ENCODE results near the gene PAXIP1.
A peak's percentile ranks its signal among the peaks of the same experiment; 100 is the strongest.
"Not testable (repeated sequence)": the region's sequence is repeated elsewhere in the genome, so short reads cannot be mapped to it uniquely, and the experiment has no call there.

PAXIP1 gene, protein sequence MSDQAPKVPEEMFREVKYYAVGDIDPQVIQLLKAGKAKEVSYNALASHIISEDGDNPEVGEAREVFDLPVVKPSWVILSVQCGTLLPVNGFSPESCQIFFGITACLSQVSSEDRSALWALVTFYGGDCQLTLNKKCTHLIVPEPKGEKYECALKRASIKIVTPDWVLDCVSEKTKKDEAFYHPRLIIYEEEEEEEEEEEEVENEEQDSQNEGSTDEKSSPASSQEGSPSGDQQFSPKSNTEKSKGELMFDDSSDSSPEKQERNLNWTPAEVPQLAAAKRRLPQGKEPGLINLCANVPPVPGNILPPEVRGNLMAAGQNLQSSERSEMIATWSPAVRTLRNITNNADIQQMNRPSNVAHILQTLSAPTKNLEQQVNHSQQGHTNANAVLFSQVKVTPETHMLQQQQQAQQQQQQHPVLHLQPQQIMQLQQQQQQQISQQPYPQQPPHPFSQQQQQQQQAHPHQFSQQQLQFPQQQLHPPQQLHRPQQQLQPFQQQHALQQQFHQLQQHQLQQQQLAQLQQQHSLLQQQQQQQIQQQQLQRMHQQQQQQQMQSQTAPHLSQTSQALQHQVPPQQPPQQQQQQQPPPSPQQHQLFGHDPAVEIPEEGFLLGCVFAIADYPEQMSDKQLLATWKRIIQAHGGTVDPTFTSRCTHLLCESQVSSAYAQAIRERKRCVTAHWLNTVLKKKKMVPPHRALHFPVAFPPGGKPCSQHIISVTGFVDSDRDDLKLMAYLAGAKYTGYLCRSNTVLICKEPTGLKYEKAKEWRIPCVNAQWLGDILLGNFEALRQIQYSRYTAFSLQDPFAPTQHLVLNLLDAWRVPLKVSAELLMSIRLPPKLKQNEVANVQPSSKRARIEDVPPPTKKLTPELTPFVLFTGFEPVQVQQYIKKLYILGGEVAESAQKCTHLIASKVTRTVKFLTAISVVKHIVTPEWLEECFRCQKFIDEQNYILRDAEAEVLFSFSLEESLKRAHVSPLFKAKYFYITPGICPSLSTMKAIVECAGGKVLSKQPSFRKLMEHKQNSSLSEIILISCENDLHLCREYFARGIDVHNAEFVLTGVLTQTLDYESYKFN

DNA sequence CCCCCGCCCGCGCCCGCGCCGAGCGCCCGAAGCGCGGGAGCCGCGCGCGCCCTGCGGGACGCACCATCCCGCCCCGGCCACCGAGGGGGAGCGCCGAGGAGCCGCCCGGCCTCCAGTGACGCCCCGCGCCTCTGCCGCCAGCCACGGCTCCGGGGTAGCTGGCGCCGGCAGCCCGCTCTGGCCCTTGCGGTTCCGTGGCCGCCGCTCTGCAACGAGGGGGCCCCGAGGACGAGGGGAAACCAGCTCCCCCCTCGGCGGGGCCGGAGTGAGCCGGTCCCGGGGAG is at the start of gene PAXIP1:
Gene PAXIP1, minus strand, starts transcription at position 33 of the 284 bp plus-strand sequence. CDS start 195 bp downstream, outside the sequence.
- DNase-seq: peak; percentile 71

DNA sequence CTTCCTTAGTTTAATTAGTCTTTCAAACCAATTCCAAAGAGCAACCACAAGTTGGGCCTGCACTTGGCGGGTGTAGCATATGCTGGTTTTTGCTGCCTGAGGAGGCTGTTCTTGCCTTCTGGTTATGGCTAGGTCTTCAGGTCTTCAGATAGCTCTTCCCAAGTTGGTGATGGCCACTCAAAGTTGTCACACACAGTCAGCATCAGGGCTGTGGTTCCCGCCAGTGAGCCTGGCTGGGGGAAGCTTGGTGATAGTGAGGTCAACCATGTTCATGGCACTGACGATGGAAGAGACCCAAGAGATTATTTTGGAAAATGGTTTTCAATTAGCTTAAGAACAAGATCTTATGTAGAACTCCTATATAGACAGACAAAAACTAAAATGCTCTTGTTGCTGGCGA is 48.4 kb upstream of the PAXIP1 start:
- no peak for DNase-seq

DNA sequence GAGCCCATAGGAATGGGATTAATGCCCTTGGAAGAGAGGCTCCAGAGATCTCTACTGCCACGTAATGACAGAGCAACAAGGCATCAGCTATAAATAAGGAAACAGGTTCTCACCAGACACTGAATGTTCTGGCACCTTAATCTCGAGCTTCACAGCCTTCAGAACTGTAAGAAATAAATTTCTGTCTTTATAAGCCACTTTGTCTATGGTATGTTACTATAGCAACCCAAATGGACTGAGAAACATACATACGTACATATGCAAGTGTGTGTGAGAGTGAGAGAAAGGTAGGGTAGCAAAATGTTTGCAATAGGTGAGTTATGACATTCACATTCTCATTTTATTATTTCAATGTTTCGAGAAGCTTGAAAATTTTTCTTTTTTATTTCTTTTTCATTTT is 45.1 kb upstream of the PAXIP1 start:
- no peak for DNase-seq

DNA sequence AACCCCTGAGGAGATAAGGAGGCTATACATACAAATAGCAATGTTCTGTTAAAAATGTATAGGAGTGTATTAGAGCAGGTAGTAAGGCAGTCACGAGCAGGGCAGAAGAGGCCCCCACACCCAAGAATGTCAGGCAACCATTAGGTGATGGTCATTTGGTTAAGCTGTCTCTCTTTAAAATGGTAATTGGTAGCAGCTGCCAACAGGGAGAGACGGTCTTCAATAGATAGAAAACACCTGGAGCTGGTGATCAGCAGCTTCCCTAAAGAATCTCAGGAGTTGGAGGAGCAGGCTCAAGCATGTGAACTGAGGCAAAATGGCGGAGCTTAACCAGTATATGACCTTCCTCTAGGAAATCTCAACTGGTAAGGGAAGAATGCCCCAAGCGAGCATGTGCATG is 40.8 kb upstream of the PAXIP1 start:
- DNase-seq: no peak

DNA sequence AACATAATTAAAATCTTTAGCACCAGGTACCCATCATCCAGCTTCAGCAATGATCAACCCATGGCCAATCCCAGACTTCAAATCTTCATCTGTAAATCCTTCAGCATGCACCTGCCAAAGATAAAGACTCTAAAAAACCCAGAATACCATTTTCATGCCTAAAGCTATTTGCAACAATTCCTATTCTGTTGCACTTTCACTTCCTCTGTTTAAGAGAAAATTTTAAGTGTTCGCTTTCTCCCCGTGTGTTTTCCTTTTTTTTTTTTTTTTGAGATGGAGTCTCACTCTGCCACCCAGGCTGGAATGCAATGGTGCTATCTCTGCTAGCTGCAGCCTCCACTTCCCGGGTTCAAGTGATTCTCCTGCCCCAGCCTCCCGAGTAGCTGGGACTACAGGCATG is 35.4 kb upstream of the PAXIP1 start:
- no peak for DNase-seq

DNA sequence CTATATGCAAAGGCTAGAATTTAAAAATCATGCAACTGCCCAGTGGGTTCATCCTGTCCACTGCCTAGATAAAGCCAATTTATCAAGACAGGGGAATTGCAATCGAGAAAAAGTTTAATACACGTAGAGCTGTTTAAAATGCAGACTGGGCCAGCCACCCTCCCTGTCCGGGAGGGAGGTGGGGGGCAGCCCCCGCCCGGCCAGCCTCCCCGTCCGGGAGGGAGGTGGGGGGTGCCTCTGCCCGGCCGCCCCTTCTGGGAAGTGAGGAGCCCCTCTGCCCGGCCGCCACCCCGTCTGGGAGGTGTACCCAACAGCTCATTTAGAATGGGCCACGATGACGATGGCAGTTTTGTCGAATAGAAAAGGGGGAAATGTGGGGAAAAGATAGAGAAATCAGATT is 31.6 kb upstream of the PAXIP1 start:
- not testable (repeated sequence) for DNase-seq

DNA sequence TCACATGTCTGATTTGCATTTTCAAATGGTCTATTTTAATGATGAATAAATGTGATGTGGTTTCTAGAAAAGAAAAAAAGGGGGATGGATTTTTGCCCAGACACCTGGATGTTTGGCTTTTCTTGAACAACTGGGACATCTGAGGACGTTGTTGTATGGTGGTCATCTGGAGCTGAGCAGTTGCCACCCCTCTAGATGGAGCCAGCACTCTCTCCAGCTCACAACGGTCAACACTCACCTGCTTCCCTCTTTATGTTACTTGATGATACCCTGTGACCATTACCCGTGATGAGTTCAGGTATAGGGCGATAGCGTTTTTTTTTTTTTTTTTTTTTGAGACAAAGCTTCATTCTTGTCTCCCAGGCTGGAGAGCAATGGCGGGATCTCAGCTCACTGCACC is 30.1 kb upstream of the PAXIP1 start:
- no peak for DNase-seq

DNA sequence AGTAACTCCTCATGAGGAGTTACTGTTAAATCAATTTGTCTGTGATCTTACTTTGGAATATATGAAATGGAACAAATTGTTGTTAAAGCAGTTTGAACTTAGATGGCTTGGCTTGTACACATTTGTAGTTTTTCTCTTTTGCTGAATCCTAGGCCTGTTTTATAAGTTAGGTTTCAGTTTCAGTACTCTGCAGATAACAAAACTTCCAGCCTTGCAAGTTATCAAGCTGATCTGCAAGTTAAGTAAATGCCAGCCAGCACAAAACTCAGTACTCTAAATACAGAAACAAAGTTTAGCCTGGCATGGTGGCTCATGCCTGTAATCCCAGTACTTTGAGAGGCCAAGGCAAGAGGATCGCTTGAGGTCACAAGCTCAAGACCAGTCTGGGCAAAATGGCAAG is 25.0 kb upstream of the PAXIP1 start:
- DNase-seq: no peak

DNA sequence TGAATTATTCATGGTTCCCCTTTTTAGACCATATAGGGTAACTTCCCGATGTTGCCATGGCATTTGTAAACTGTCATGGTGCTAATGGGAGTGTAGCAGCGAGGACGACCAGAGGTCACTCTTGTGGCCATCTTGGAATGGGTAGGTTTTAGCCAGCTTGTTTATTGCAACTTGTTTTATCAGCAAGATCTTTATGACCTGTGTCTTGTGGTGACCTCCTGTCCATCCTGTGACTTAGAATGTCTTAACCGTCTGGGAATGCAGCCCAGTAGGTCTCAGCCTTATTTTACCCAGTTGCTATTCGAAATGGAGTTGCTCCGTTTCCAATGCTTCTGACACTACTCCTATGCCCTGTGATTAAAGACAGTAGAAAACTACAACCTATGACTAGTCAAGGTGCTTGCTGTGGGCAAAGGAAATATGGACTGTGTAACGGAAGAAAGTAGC is 18.8 kb upstream of the PAXIP1 start:
- no peak for DNase-seq

DNA sequence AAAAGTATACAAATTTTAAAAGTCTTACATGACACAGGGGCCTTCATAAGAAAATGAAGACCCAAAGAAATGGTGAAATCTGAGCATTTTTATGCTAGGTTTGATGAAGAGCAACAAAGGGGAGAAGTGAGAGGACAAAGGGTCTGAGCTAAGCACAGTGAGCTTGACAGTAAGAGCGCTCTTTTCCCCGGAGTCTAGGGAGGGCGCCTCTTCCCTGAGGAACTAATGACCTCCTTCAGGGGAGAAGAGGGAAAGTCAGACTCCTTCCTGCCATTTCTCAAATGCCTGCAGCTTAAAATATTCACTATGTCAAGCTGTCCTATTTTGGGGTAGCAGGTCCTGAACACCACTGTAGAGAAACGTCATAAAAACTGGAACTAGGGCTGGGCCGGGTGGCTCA is 18.1 kb upstream of the PAXIP1 start:
- no peak for DNase-seq

DNA sequence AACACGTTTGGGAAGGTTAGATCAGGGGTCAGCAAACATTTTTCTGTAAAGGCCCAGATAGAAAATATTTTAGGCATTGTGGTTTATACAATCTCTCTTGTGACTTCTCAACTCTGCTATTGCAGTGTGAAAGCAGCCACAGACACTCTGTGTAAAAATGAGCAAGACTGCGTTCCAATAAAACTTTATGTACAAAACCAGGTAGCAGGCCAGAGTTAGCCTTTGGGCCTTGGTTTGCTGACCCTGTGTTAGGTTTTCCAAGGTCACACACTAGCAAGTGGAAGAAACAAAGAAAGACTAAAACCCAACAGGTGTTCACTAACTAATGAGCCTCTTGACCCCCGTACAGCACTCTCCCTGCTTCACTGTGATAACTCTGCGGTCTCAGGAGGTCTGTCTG is 14.9 kb upstream of the PAXIP1 start:
- no peak for DNase-seq

DNA sequence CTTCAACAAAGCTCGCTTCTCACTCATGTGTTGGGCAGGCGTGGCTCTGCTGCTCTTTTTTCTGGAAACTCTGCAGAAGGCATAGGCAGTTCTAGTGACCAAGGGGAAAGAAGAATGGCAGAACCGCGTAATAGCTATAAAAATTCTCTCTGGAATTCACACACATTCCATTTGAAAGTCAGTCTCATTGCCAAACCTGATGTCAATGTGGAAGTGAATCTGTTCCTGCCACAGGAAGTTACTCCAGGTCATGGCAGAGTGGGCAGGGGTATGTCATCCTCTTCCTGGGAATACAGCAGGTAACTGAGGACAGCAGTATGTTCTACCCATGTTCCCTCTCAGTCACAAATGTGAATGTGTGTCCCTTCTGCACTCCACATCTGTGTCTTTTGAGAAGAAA is 8.2 kb upstream of the PAXIP1 start:
- no peak for DNase-seq

DNA sequence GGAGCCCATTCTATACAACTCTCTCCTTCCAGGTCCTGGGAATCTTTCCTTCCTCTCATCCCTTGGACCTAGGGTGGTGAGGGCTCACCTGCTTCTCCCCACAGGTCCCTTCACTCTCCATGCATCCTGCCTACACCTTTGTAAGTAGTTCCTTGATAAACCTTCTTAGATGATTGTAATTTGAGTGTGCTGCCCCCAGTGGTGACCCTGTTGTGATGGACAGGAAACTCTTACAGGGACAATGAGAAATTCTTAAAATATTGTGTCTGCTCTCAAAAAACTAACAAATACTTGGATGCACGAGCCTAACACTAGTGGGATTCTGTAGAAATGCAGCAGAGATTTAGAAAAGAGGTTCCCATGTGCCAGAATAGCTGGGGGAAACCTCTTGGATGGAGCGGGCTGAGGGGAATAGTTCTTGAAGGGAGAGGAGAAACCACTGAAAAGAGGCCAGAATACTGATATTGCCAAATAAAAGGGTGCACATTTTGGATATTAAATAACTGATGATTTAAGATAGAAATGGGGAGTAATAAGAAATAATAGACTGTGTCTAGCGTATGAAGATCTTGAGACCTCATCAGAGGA is 6.7 kb upstream of the PAXIP1 start:
- no peak for DNase-seq

DNA sequence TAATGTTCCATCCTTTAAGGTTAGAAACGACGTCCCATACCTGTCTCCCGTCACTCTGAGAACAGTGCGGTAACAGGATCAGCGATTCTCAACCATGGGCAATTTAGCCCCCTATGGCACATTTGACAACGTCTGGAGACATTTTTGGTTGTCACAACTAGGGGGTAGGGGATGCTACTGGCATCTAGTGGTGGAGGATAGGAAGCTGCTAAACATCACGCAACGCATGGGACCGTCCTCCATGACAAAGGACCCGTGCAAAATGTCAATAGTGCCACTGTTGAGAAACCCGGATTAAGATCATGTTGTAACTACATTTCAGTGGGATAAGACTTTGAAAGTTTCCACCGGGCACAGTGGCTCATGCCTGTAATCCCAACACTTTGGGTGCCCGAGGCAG is 5.0 kb upstream of the PAXIP1 start:
- no peak for DNase-seq

DNA sequence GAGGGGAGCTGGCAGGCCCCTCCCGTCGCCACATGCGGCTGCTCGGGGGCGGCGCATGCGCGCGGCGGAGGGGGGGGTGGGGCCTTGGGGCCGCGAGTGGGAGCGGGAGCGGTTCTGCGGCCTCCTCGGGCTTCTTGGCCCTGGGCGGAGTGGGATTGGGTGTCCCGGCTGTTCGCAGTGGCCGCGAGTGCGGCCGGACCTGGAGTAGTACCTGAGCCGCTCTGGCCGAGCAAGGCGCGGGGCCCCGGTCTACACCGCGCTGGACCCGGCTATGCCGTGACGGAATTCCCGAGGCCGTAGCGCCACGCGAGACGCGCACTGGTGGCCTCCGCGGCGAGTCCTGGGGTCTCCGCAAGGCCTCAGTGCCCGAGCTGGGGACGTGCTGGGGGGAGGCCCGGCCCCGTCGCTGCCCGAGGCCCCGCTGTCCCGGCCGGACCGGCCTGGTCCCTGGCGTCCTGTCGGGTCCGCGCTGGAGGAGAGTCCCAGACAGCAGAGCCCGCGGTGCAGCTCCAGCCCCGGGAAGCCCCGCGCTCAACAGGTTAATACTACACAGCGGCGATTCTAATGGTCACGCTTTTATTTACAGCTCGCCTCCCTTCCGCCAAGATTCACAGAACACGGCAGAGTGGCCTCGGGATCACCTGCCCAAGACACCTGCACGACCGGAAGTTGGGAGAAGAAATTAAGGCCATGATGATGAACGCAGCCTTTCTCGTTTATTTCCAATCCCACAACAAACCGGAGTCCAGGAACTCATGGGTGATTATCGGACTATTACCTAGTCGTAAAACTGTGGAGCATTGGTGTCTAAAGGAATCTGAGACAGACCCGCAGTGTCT is 671 bp upstream of the PAXIP1 start:
- peak; percentile 79 for DNase-seq

DNA sequence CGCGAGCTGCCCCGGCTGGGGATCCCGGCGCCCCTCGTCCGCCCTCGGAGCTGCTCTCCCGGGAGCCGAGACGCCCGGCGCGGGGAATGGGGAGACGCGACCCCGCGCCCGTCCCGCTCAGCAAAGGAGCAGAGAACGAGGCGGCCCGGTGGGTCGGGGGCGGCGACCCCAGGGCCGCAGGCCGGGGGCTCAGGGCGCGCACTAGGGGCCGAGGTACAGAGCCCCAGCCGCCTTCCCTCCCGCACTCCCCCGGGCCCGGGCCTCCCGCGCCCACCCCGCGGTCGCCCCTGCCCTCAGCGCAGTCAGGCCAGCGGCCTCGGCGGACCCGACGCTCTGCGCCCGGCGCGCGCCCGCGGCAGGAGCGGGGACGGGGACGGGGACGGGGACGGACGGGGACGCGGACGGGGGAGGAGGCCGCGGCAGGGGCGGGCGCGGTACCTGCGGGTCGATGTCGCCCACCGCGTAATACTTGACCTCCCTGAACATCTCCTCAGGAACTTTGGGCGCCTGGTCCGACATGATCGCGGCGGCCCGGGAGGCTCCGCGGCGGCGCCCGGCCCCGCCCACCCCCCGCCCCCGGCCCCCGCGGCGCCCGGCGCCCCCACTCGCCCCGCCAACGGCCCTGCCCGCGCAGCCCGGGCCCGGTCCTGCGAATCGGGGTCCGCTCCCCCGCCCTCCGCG is 373 bp downstream of the PAXIP1 start:
- no peak for DNase-seq

DNA sequence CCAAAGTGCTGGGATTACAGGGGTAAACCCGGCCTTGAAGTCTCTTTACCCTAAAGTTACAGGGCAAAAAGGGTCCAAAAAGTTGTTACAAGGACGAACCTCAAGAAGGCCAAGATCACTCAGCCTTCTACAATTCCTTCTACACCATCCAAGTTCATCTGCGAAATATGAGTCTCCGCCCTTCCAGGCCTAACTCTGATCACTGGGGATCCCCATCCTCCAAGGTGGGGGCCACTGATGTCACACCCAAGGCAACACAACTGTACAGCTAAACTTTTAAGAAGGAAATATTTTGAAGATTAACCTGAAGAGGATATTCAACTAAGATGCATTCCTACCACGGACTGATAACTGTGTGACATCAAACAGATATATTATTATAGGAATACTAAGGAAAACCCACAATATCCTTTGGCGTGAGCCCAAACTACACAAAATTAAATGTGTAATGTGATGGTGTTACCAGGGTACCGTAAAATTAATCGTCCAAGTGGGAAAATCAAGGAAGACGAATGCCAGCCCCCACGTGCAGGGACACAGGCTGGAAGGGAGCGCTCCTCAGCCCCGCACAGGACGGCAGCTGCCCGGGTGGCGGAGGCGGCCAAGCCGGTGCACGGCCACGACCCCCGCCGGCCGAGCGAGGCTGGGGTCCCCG is 1.0 kb downstream of the PAXIP1 start:
- peak; percentile 11 for DNase-seq

DNA sequence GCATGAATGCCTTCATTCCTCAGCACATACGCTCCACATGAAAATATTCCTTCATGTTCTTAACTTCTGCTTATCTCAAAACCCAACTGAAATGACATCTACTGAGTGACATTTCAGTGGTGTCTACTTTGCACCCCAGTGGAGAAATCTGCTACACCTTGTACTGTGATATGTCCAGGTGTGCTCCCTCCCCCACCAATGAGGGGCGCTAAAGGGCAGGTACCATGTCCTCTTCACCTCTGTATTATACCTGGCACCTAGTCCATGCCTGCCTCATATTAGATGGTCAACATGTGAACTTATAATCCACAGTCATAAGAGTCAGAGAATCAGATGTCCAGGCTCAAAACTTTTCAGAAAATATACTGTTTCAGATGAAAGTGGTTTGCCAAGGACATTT is 2.1 kb downstream of the PAXIP1 start:
- no peak for DNase-seq

DNA sequence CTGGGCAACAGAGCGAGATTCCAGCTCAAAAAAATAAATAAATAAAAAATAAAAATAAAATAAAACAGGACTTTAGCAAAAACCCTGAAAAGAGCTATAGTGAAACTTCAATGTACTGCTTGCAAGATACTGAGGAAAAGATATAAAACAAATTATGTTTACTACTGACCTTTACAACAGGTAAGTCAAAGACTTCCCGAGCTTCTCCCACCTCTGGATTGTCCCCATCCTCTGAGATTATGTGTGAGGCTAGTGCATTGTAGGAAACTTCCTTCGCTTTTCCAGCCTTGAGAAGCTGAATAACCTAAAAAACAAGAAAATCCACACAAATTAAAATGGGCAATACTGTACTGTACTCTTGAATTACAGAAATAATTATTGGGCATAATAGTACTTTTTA is 4.4 kb downstream of the PAXIP1 start:
- no peak for DNase-seq

DNA sequence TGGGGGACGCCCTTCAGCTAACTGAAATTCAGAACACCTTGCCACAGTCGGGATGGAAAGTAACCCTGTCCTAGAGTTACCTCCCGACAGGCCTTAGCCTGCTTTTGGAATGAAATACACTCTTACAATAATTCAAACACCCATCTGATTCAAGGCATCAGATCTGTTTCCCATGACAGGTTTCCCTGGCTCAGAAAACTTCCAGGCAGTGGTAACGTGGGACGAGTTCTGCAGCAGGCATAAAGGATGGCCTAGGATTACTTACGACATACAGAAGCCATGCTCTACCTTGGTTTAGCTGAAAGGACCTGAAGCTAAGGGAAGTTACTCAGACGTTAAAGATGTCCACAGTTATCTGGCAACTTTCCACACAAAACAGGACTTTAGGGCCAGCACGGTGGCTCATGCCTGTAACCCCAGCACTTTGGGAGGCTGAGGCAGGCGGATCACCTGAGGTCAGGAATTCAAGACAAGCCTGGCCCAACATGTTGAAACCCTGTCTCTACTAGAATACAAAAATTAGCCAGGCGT is 5.0 kb downstream of the PAXIP1 start:
- no peak for DNase-seq

DNA sequence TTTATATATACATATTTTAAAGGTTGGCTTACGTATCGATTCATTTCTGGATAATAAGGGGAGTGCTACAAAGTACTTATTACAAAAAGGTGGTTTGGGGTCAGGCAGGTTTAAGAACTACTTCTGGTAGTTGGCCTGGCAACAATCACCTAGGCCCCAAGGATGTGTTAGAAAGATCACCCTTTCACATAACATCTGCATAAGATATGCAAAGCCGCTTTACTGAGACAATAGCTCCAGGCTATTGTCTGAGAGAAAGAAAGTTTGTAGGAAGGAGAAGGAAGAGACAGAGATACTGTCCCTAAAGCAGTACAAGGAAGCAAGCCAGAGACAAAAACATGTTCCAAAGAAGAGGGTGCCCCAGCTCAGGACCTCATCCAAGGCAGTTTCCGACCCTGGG is 6.2 kb downstream of the PAXIP1 start:
- no peak for DNase-seq

Data from NCI-H2107 (cell line).